Neutrophil (primary cell): ENCODE measurements around the gene KLHDC4.
A peak's percentile ranks its signal among the peaks of the same experiment; 100 is the strongest.

Experiments used
- H3K27ac ChIP-seq: fragments of 200-600 bp; sonication (generic); 2 replicates; pipeline ENCODE4 v1.5.1; 2016; ENCODE audit warnings: mild to moderate bottlenecking, moderate library complexity
- H3K27me3 ChIP-seq: fragments of 200-600 bp; sonication (generic); 2 replicates; pipeline ENCODE4 v1.6.0; 2016; ENCODE audit warnings: mild to moderate bottlenecking
- H3K36me3 ChIP-seq: fragments of 200-600 bp; sonication (generic); 2 replicates; pipeline ENCODE4 v1.5.1; 2017
- H3K4me1 ChIP-seq, 2 experiments: fragments of 200-600 bp in 1 of 2; sonication (generic) in 1 of 2; 1 replicate in 1 of 2; 2 replicates in 1 of 2; pipeline versions ENCODE4 v1.5.1 to v1.6.1; 2013 to 2016; ENCODE audit warnings: low read depth in 1 of 2, low read length in 1 of 2, mild to moderate bottlenecking in 1 of 2, moderate library complexity in 1 of 2; ENCODE audit not compliant: control insufficient read depth in 1 of 2, insufficient read depth in 1 of 2
- H3K4me3 ChIP-seq, 2 experiments: fragments of 200-600 bp in 1 of 2; sonication (generic) in 1 of 2; 1 replicate in 1 of 2; 2 replicates in 1 of 2; pipeline ENCODE4 v1.5.1; 2013 to 2016; ENCODE audit warnings: low read depth in 1 of 2, low read length in 1 of 2, mild to moderate bottlenecking in 1 of 2, moderate library complexity in 1 of 2
- H3K9me3 ChIP-seq: fragments of 200-600 bp; sonication (generic); 2 replicates; pipeline ENCODE4 v1.5.1; 2016
- TF ChIP-seq, protein P1 (sequence below): fragments of 200-600 bp; sonication (generic); IDR thresholded peaks from 2 replicates; pipeline ENCODE4 v1.5.1; 2016; ENCODE audit warnings: antibody characterized with exemption

The KLHDC4 gene

DNA sequence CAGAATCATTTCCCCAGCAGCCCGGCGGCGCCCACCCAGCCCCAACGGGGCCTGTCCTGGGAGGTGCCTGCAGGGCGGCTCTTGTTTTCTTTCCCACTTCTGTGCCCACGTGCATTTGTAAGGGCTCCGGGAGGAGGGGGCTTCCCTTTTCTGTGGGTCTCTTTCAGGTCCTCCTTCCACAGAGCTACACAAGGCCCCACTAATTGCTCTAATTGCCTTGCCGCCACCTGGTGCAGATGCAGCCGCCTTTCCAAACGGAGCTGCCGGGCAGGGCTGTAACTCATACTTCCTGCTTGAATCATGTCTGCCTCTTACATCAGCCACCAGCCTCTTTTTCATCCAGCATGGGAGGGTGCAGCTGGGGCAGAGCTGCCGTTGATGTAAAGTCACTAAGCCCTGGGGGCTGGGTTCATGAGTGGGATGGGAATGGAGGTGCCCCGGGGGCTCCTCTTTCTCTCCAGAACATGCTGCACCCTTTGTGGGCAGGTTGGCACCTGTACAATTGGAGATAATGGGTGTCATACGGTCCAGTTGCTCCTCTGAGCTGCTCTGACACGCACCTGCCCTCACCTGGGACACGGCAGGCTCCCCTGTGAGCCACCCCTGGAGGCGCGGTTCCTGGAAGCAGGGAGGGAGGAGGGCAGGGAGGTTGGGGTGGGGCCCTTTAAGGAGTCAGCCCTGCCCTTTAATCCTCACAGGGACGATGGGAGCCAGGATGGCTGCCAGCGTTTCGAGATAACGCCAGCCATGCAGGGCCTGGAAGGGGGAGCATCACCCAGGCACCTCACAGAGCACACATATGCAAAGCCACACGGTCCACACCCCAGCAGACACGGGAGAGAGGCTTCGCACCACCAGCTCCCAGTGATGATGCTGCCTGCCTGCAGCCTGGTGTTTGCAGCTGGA is 41.1 kb upstream of the KLHDC4 start:
- Histone ChIP-seq H3K27me3 (no peaks in the 10 kb centered on the region), H3K27ac (no peak overlapping the region), H3K9me3 (no peaks in the 10 kb centered on the region), H3K36me3 (no peaks in the 10 kb centered on the region), H3K4me1 (peaks cover 53 to 54% of the 10 kb centered on the region in 2 experiments), H3K4me3 (peak overlapping the region; percentile 29 to 35)
- TF ChIP-seq, protein P1, sequence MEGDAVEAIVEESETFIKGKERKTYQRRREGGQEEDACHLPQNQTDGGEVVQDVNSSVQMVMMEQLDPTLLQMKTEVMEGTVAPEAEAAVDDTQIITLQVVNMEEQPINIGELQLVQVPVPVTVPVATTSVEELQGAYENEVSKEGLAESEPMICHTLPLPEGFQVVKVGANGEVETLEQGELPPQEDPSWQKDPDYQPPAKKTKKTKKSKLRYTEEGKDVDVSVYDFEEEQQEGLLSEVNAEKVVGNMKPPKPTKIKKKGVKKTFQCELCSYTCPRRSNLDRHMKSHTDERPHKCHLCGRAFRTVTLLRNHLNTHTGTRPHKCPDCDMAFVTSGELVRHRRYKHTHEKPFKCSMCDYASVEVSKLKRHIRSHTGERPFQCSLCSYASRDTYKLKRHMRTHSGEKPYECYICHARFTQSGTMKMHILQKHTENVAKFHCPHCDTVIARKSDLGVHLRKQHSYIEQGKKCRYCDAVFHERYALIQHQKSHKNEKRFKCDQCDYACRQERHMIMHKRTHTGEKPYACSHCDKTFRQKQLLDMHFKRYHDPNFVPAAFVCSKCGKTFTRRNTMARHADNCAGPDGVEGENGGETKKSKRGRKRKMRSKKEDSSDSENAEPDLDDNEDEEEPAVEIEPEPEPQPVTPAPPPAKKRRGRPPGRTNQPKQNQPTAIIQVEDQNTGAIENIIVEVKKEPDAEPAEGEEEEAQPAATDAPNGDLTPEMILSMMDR, result no peak

DNA sequence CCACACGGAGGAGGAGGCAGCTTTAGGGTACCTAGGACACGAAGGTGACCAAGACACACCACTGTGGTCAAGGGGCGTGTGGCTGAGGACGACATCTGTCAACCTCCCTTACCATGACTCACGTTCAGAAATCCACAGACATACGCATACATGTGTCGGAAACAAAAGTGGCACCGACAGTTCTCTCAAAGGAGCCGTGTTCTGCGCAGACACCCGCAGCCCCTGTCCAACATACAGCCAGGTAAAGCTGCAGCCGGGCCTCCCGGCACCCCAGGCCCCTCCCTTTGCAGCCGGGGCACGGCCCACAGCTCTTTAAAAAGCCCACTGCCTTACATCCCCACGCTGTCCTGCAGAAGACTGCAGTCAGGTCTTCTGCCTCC is 40.5 kb upstream of the KLHDC4 start:
- H3K27me3 ChIP-seq, result no peaks in the 10 kb centered on the region
- H3K4me3 ChIP-seq, result peak overlapping the region; percentile 29 to 35
- H3K4me1 ChIP-seq, result peaks cover 58% of the 10 kb centered on the region in 2 experiments
- H3K27ac ChIP-seq, result no peak overlapping the region
- H3K36me3 ChIP-seq, result no peaks in the 10 kb centered on the region
- TF ChIP-seq, protein P1, result no peak
- H3K9me3 ChIP-seq, result no peaks in the 10 kb centered on the region

DNA sequence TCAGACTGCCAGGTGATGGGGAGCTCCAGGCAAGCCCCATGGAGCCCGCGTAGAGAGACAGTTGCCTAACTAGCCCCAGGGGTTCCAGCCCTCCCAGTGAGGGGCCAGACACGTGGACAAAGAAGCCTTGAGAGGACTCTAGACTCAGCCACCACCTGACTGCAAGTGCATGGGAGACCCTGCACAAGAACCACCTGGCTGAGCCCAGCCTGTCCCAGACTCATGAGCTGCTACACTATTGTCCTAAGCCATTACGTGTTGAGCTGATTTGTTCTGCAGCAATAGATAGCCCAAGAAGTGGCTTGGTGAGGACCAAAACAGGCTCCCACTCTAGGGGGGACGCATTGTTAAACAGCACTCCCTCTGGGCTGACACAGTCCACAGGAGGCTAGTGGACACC is 37.6 kb upstream of the KLHDC4 start:
- TF ChIP-seq, protein P1, result no peak
- Histone ChIP-seq H3K9me3 (no peaks in the 10 kb centered on the region), H3K4me3 (no peak overlapping the region), H3K36me3 (no peaks in the 10 kb centered on the region), H3K27ac (no peak overlapping the region), H3K27me3 (no peaks in the 10 kb centered on the region), H3K4me1 (peaks cover 36% of the 10 kb centered on the region in 2 experiments)

DNA sequence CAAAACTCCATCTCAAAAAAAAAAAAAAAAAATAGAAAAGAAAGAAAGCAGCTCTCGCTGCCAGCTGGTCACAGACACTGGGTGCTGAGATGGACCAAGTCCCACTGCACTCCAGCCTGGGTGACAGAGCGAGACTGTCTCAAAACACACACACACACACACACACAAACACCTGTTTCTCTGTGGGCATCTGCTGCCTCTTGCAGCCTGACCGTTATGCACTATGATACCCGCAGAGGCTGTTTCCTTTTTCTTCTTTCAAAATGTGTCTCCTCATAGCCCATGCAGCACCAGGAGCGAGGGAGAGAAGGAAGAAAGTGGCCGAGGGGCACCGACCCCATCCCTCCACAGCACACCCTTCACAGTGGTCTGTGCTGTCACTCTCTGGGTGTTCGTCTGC is 36.9 kb upstream of the KLHDC4 start:
- Histone ChIP-seq H3K4me1 (peaks cover 31% of the 10 kb centered on the region in 2 experiments), H3K27me3 (no peaks in the 10 kb centered on the region), H3K4me3 (no peak overlapping the region), H3K9me3 (no peaks in the 10 kb centered on the region), H3K36me3 (no peaks in the 10 kb centered on the region), H3K27ac (no peak overlapping the region)
- TF ChIP-seq, protein P1, result no peak

DNA sequence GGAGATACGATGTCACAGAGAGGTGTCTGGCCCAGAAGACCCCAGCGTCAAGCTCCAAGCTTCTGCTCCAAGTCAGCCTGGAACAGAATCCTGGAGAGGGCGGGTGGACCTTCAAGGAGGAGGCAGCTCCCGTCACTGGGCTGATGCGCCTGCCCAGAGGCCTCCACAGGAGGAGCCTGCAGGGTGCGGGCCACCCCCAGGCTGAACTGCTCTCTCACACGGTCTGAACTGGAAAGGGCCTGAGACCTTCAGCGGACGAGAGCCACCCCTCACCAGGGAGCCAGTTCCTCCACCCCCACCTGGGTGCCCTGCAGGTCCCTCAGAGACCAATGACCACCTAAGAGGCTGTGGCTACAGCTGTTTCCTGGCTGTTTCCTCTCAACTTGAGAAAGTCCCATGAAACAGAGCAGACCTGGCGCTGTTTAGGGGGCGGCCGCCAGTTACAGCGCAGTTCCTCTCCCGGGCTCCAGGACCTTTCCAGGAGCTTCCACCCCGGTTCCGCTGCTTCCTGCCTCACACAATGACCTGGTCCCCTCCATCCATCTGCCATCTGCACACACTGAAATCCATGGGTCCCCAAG is 36.0 kb upstream of the KLHDC4 start:
- Histone ChIP-seq H3K4me1 (peaks cover 23 to 24% of the 10 kb centered on the region in 2 experiments), H3K9me3 (no peaks in the 10 kb centered on the region), H3K27me3 (no peaks in the 10 kb centered on the region), H3K27ac (no peak overlapping the region), H3K36me3 (no peaks in the 10 kb centered on the region), H3K4me3 (no peak overlapping the region)
- TF ChIP-seq, protein P1, result no peak
